ENCODE results near the gene KCNH1. TPM values are rescaled to one million over a fixed set of nuclear protein-coding genes. Genes with fewer than 3 reads are reported as not detected.

Gene KCNH1
- polyA plus RNA-seq, 1 of the 3 experiments (the other 2 are of a cell fraction): 0.08 TPM

DNA sequence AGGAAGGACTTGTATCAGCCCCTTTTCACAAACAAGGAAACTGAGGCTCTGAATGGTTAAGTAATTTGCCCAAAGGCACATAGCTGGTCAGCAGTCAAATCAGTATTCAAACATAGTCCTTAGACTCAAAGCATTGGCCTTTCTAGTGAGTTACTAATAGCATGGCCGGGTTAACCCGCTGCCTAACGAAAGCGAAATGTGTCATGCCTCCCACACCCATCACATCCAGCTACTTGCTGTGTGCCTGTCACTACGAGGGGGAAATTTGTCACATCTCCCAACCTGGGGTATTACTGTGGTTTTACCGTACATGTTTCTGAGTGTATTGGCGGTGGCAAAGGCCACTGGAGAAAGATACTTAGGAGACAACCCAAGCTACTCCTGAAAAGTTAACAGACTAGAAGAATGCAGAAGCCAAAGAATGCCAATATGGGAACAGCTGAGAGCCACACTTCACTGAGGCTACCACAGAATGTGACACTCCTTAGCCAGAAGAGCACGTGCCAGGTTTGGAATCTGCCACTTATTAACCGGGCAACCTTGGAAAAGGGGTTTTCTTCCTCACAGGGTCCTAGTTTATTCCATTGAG lies 363.5 kb downstream of the KCNH1 start:
- no peaks in the 10 kb centered on the region for H3K79me2 ChIP-seq (ENCODE audit: insufficient read depth)
- no peaks in the 10 kb centered on the region for H3K9me3 ChIP-seq
- H3K27me3 ChIP-seq (ENCODE audit: insufficient read depth): no peaks in the 10 kb centered on the region
- H3K4me1 ChIP-seq (ENCODE audit: control insufficient read depth in 1 of 2, insufficient read depth in 2 of 2, low read depth in 1 of 2, low read length in 1 of 2): no peaks in the 10 kb centered on the region
- H3K9ac ChIP-seq: no peak overlapping the region
- CTCF ChIA-PET: interaction anchor here (0.9 to 1.3 kb wide), 2 partner anchors 8 to 364 kb away, joined by 3 to 4 read pairs; partner anchors contain the start of gene KCNH1
- no peak for DNase-seq
- no peaks in the 10 kb centered on the region for H3K9me2 ChIP-seq
- WGBS (ENCODE audit: low lambda C conversion rate): 65% methylated on average over 9 of the region's 9 CpGs
- POLR2A ChIA-PET: no interaction called here
- no peak overlapping the region for H2AFZ ChIP-seq (ENCODE audit: low read depth)
- no peaks in the 10 kb centered on the region for H3F3A ChIP-seq (replicated peaks; ENCODE audit: insufficient read depth)
- H4K20me1 ChIP-seq (ENCODE audit: insufficient read depth): no peaks in the 10 kb centered on the region
- no peak overlapping the region for H3K4me2 ChIP-seq
- H3K36me3 ChIP-seq (replicated peaks in 1 of 2; ENCODE audit: control insufficient read depth in 1 of 2, insufficient read depth in 2 of 2, low read length in 1 of 2): no peaks in the 10 kb centered on the region
- TF ChIP-seq, protein P1, sequence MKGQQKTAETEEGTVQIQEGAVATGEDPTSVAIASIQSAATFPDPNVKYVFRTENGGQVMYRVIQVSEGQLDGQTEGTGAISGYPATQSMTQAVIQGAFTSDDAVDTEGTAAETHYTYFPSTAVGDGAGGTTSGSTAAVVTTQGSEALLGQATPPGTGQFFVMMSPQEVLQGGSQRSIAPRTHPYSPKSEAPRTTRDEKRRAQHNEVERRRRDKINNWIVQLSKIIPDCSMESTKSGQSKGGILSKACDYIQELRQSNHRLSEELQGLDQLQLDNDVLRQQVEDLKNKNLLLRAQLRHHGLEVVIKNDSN (IDR thresholded peaks at IDR 0.05; ENCODE audit: borderline replicate concordance, low read depth): no peak
- no peak for TF ChIP-seq NFIC (IDR thresholded peaks at IDR 0.05; ENCODE audit: borderline replicate concordance)
- no peak for TF ChIP-seq FOXM1 (IDR thresholded peaks at IDR 0.05; ENCODE audit: low read depth)
- no peak for TF ChIP-seq CHD2 (IDR thresholded peaks at IDR 0.05; ENCODE audit: low read length, partially characterized antibody)
- TF ChIP-seq TEAD4 (IDR thresholded peaks at IDR 0.05; ENCODE audit: borderline replicate concordance, insufficient read depth): no peak
- TF ChIP-seq ELF1 (IDR thresholded peaks at IDR 0.05): no peak
- no peak for TF ChIP-seq EP300 (IDR thresholded peaks at IDR 0.05; ENCODE audit: borderline replicate concordance in 1 of 2, low read depth in 1 of 2, low read length in 1 of 2)
- TF ChIP-seq, protein P2, sequence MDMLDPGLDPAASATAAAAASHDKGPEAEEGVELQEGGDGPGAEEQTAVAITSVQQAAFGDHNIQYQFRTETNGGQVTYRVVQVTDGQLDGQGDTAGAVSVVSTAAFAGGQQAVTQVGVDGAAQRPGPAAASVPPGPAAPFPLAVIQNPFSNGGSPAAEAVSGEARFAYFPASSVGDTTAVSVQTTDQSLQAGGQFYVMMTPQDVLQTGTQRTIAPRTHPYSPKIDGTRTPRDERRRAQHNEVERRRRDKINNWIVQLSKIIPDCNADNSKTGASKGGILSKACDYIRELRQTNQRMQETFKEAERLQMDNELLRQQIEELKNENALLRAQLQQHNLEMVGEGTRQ (IDR thresholded peaks at IDR 0.05; ENCODE audit: borderline replicate concordance, low read depth, low read length): no peak
- no peak for TF ChIP-seq FOSL2 (IDR thresholded peaks at IDR 0.05; ENCODE audit: borderline replicate concordance, low read depth)
- TF ChIP-seq EZH2phosphoT487 (IDR thresholded peaks at IDR 0.05; ENCODE audit: borderline replicate concordance, low read depth): no peak
- no peak for TF ChIP-seq YY1 (IDR thresholded peaks at IDR 0.05; ENCODE audit: low read depth)
- no peak for TF ChIP-seq GABPA (IDR thresholded peaks at IDR 0.05; ENCODE audit: low read depth)
- TF ChIP-seq, protein P3, sequence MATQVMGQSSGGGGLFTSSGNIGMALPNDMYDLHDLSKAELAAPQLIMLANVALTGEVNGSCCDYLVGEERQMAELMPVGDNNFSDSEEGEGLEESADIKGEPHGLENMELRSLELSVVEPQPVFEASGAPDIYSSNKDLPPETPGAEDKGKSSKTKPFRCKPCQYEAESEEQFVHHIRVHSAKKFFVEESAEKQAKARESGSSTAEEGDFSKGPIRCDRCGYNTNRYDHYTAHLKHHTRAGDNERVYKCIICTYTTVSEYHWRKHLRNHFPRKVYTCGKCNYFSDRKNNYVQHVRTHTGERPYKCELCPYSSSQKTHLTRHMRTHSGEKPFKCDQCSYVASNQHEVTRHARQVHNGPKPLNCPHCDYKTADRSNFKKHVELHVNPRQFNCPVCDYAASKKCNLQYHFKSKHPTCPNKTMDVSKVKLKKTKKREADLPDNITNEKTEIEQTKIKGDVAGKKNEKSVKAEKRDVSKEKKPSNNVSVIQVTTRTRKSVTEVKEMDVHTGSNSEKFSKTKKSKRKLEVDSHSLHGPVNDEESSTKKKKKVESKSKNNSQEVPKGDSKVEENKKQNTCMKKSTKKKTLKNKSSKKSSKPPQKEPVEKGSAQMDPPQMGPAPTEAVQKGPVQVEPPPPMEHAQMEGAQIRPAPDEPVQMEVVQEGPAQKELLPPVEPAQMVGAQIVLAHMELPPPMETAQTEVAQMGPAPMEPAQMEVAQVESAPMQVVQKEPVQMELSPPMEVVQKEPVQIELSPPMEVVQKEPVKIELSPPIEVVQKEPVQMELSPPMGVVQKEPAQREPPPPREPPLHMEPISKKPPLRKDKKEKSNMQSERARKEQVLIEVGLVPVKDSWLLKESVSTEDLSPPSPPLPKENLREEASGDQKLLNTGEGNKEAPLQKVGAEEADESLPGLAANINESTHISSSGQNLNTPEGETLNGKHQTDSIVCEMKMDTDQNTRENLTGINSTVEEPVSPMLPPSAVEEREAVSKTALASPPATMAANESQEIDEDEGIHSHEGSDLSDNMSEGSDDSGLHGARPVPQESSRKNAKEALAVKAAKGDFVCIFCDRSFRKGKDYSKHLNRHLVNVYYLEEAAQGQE (IDR thresholded peaks at IDR 0.05; ENCODE audit: low read depth, low read length): no peak
- TF ChIP-seq, protein P4, sequence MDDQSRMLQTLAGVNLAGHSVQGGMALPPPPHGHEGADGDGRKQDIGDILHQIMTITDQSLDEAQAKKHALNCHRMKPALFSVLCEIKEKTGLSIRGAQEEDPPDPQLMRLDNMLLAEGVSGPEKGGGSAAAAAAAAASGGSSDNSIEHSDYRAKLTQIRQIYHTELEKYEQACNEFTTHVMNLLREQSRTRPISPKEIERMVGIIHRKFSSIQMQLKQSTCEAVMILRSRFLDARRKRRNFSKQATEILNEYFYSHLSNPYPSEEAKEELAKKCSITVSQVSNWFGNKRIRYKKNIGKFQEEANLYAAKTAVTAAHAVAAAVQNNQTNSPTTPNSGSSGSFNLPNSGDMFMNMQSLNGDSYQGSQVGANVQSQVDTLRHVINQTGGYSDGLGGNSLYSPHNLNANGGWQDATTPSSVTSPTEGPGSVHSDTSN (IDR thresholded peaks at IDR 0.05): no peak
- no peak for TF ChIP-seq GATA2 (CRISPR knock-in tag; IDR thresholded peaks at IDR 0.05)
- TF ChIP-seq, protein P5, sequence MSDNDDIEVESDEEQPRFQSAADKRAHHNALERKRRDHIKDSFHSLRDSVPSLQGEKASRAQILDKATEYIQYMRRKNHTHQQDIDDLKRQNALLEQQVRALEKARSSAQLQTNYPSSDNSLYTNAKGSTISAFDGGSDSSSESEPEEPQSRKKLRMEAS (IDR thresholded peaks at IDR 0.05; ENCODE audit: low read depth): no peak
- no peak for TF ChIP-seq RCOR1 (IDR thresholded peaks at IDR 0.05; ENCODE audit: low read length)
- TF ChIP-seq, protein P6, sequence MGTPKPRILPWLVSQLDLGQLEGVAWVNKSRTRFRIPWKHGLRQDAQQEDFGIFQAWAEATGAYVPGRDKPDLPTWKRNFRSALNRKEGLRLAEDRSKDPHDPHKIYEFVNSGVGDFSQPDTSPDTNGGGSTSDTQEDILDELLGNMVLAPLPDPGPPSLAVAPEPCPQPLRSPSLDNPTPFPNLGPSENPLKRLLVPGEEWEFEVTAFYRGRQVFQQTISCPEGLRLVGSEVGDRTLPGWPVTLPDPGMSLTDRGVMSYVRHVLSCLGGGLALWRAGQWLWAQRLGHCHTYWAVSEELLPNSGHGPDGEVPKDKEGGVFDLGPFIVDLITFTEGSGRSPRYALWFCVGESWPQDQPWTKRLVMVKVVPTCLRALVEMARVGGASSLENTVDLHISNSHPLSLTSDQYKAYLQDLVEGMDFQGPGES (IDR thresholded peaks at IDR 0.05; ENCODE audit: low read depth, low read length): no peak
- H3K4me3 ChIP-seq (ENCODE audit: low read depth in 2 of 2, low read length in 1 of 2): no peak overlapping the region
- H3K27ac ChIP-seq (ENCODE audit: low read depth in 2 of 2, low read length in 1 of 2): no peak overlapping the region
